Measurements from ENCODE around the gene CRPPA.

Gene CRPPA

DNA sequence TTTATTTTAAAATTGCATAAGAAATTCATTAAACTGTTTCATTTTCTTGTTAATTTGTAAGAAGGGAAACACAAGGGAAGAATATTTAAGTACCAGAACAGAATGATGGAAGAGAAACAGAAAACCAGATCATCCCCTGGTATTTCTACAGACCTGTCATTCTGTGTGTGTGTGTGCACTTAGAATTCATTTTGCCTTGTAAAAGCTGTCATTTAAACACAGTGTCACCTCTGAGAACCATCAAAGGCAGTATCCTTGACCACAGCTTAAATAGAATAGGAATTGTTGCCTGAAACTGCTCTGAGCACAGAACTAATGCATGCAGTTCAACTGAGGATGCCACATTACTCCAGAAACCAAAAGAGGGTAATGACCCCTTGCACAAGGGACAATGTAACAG lies 6.8 kb upstream of the CRPPA start:
- in situ Hi-C loops (cut with HindIII; ENCODE audit: low sequenced_read_pairs): no loop called here
- no peak for DNase-seq (ENCODE audit: low read depth)
- TF ChIP-seq, protein P1, sequence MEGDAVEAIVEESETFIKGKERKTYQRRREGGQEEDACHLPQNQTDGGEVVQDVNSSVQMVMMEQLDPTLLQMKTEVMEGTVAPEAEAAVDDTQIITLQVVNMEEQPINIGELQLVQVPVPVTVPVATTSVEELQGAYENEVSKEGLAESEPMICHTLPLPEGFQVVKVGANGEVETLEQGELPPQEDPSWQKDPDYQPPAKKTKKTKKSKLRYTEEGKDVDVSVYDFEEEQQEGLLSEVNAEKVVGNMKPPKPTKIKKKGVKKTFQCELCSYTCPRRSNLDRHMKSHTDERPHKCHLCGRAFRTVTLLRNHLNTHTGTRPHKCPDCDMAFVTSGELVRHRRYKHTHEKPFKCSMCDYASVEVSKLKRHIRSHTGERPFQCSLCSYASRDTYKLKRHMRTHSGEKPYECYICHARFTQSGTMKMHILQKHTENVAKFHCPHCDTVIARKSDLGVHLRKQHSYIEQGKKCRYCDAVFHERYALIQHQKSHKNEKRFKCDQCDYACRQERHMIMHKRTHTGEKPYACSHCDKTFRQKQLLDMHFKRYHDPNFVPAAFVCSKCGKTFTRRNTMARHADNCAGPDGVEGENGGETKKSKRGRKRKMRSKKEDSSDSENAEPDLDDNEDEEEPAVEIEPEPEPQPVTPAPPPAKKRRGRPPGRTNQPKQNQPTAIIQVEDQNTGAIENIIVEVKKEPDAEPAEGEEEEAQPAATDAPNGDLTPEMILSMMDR (IDR thresholded peaks at IDR 0.05; ENCODE audit: low read depth, low read length, missing control alignments): no peak
- no peak overlapping the region for H3K4me3 ChIP-seq (ENCODE audit: low read depth, low read length)

- in situ Hi-C loops (cut with HindIII; ENCODE audit: low sequenced_read_pairs): loop anchor here (25.0 kb wide), 1 partner anchor 139 kb away; no protein-coding TSS in a partner anchor
- no peak overlapping the region for H3K4me3 ChIP-seq (ENCODE audit: low read depth, low read length)
- TF ChIP-seq, protein P1 (IDR thresholded peaks at IDR 0.05; ENCODE audit: low read depth, low read length, missing control alignments): no peak
- DNase-seq (ENCODE audit: low read depth): no peak
Measured at GRCh38 chr7:16423761-16424160, 2.4 kb upstream of the CRPPA start.

- in situ Hi-C loops (cut with HindIII; ENCODE audit: low sequenced_read_pairs): loop anchor here (25.0 kb wide), 1 partner anchor 139 kb away; no protein-coding TSS in a partner anchor
- H3K4me3 ChIP-seq (ENCODE audit: low read depth, low read length): no peak overlapping the region
- no peak for DNase-seq (ENCODE audit: low read depth)
- TF ChIP-seq, protein P1 (IDR thresholded peaks at IDR 0.05; ENCODE audit: low read depth, low read length, missing control alignments): no peak
Measured at GRCh38 chr7:16422917-16423316, 1.6 kb upstream of the CRPPA start.

- TF ChIP-seq, protein P1 (IDR thresholded peaks at IDR 0.05; ENCODE audit: low read depth, low read length, missing control alignments): no peak
- no peak overlapping the region for H3K4me3 ChIP-seq (ENCODE audit: low read depth, low read length)
- no peak for DNase-seq (ENCODE audit: low read depth)
Measured at GRCh38 chr7:16422103-16422435, 731 bp upstream of the CRPPA start.

GRCh38 chr7:16420649-16421332 lies 547 bp downstream of the CRPPA start:
- in situ Hi-C loops (cut with HindIII; ENCODE audit: low sequenced_read_pairs): loop anchor here (25.0 kb wide), 1 partner anchor 142 kb away; no protein-coding TSS in a partner anchor
- no peak for DNase-seq (ENCODE audit: low read depth)
- peak overlapping the region; percentile 39 for H3K4me3 ChIP-seq (ENCODE audit: low read depth, low read length)
- TF ChIP-seq, protein P1 (IDR thresholded peaks at IDR 0.05; ENCODE audit: low read depth, low read length, missing control alignments): peak; percentile 29

More at GRCh38 chr7:16422103-16422435, 731 bp upstream of the CRPPA start:
- in situ Hi-C loops (cut with HindIII; ENCODE audit: low sequenced_read_pairs): loop anchor here (25.0 kb wide), 1 partner anchor 140 kb away; no protein-coding TSS in a partner anchor

DNA sequence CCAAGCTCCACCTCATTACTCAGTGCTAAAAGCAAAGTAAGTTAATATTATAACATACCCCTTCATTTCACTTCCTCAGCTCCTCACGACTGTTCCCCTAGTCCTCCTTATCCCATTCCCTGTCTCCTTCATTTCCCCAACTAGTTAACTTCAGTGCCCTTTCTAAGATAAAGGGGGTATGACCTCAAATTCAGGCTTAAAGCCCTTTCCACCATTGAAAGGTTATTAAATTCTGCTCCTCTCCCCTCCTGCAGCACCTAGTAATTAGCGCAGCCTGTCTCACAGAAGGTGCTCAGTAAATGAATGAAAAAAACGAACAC lies 1.0 kb downstream of the CRPPA start:
- no peak for DNase-seq (ENCODE audit: low read depth)
- in situ Hi-C loops (cut with HindIII; ENCODE audit: low sequenced_read_pairs): loop anchor here (25.0 kb wide), 1 partner anchor 142 kb away; no protein-coding TSS in a partner anchor
- peak overlapping the region; percentile 39 for H3K4me3 ChIP-seq (ENCODE audit: low read depth, low read length)
- TF ChIP-seq, protein P1 (IDR thresholded peaks at IDR 0.05; ENCODE audit: low read depth, low read length, missing control alignments): no peak
